Activated CD8-positive, alpha-beta T cell treated with anti-CD3 and anti-CD28 coated beads for 36 hours (primary cell): ENCODE results near the gene BICD2. TPM values are rescaled to one million over a fixed set of nuclear protein-coding genes. Genes with fewer than 3 reads are reported as not detected.

Experiments used
- ATAC-seq: fragments of 200-7000 bp; cut with Tn5 transposase; one replicate; pipeline ENCODE4 v1.10.0; 2021; ENCODE audit warnings: mild to moderate bottlenecking, moderate library complexity
- CTCF ChIA-PET: fragments of 350-600 bp; sonication (Branson Sonifier 250); formaldehyde crosslinking; loops from one replicate; lab custom pipeline; 2021; ENCODE audit warnings: antibody characterized with exemption; lab: Charles Lee
- POLR2A ChIA-PET: fragments of 350-600 bp; sonication (Branson Sonifier 250); formaldehyde crosslinking; loops from one replicate; lab custom pipeline; 2021; ENCODE audit warnings: antibody characterized with exemption; lab: Charles Lee
- DNase-seq: peaks from one replicate; pipeline ENCODE4 v3.0.0-alpha.2; 2020
- H3K27ac Mint-ChIP-seq: one replicate; pipeline ENCODE4 v1.8.0; 2021; ENCODE audit warnings: mild to moderate bottlenecking, mixed read lengths
- H3K27me3 Mint-ChIP-seq: one replicate; pipeline ENCODE4 v1.8.0; 2021; ENCODE audit warnings: mixed read lengths
- H3K36me3 Mint-ChIP-seq: one replicate; pipeline ENCODE4 v1.8.0; 2021; ENCODE audit warnings: low read depth, mixed read lengths
- H3K4me1 Mint-ChIP-seq: one replicate; pipeline ENCODE4 v1.8.0; 2021; ENCODE audit warnings: low read depth, mixed read lengths
- H3K4me3 Mint-ChIP-seq: one replicate; pipeline ENCODE4 v1.8.0; 2021; ENCODE audit warnings: mild to moderate bottlenecking, moderate library complexity, mixed read lengths
- H3K9me3 Mint-ChIP-seq: one replicate; pipeline ENCODE4 v1.8.0; 2021; ENCODE audit warnings: mixed read lengths
- CTCF ChIP-seq: fragments of 200-600 bp; IDR thresholded peaks from one replicate; pipeline ENCODE4 v1.8.0; 2022; ENCODE audit warnings: antibody characterized with exemption, mild to moderate bottlenecking
- intact Hi-C: fragments of 100-400 bp; cut with micrococcal nuclease; formaldehyde crosslinking; loops from one replicate; pipeline ENCODE4 v1.10.0; 2022
- total RNA-seq, 2 experiments: library from RNA; stranded (reverse); gene quantifications; one replicate each; pipeline ENCODE4 v1.2.3, GENCODE V29; 2021

BICD2 gene
- total RNA-seq, 2 experiments from 2014 or later: 14.2 to 16.8 TPM

GRCh38 chr9:92762196-92762595, 2.4 kb downstream of the BICD2 start:
- CTCF ChIA-PET: interaction anchor here (1.2 to 1.6 kb wide), 2 partner anchors 17 to 29 kb away, joined by 4 read pairs; no protein-coding TSS in a partner anchor
- Mint-ChIP-seq H3K9me3 (no peaks in the 10 kb centered on the region), H3K4me1 (peaks cover 54% of the 10 kb centered on the region), H3K27me3 (no peaks in the 10 kb centered on the region), H3K4me3 (peak overlapping the region; percentile 86), H3K36me3 (no peaks in the 10 kb centered on the region), H3K27ac (peak overlapping the region; percentile 9)
- no peak for TF ChIP-seq CTCF
- ATAC-seq (no peak), DNase-seq (no peak)
- intact Hi-C loops: no loop called here
- POLR2A ChIA-PET: no interaction called here

GRCh38 chr9:92761686-92762085, 2.9 kb downstream of the BICD2 start:
- no peak overlapping the region for H3K4me3 Mint-ChIP-seq
- no peaks in the 10 kb centered on the region for H3K9me3 Mint-ChIP-seq
- no peak for ATAC-seq
- CTCF ChIA-PET: interaction anchor here (1.1 to 2.0 kb wide), 3 partner anchors 29 to 45 kb away, joined by 4 to 6 read pairs (median 4); no protein-coding TSS in a partner anchor
- H3K27me3 Mint-ChIP-seq: no peaks in the 10 kb centered on the region
- intact Hi-C loops: no loop called here
- H3K27ac Mint-ChIP-seq: peak overlapping the region; percentile 31
- TF ChIP-seq CTCF: no peak
- H3K4me1 Mint-ChIP-seq: peaks cover 51% of the 10 kb centered on the region
- H3K36me3 Mint-ChIP-seq: no peaks in the 10 kb centered on the region
- DNase-seq: no peak
- POLR2A ChIA-PET: interaction anchor here (1.4 kb wide), 1 partner anchor 27 kb away, joined by 3 read pairs; no protein-coding TSS in a partner anchor

- Mint-ChIP-seq H3K27me3 (no peaks in the 10 kb centered on the region), H3K36me3 (peaks cover 2% of the 10 kb centered on the region), H3K27ac (no peak overlapping the region), H3K9me3 (peaks cover 4% of the 10 kb centered on the region), H3K4me3 (no peak overlapping the region), H3K4me1 (peaks cover 45% of the 10 kb centered on the region)
- DNase-seq (no peak), ATAC-seq (no peak)
- ChIA-PET CTCF (interaction anchor here (2.0 kb wide), 1 partner anchor 31 kb away, joined by 6 read pairs; no protein-coding TSS in a partner anchor), POLR2A (interaction anchor here (1.4 kb wide), 1 partner anchor 26 kb away, joined by 3 read pairs; no protein-coding TSS in a partner anchor)
- TF ChIP-seq CTCF: no peak
- intact Hi-C loops: no loop called here
Measured at GRCh38 chr9:92760494-92760893, 4.1 kb downstream of the BICD2 start.

GRCh38 chr9:92760070-92760469, 4.6 kb downstream of the BICD2 start:
- Mint-ChIP-seq H3K9me3 (peaks cover 6% of the 10 kb centered on the region), H3K27me3 (no peaks in the 10 kb centered on the region), H3K27ac (no peak overlapping the region), H3K4me1 (peaks cover 48% of the 10 kb centered on the region), H3K4me3 (no peak overlapping the region), H3K36me3 (peaks cover 7% of the 10 kb centered on the region)
- DNase-seq (no peak), ATAC-seq (no peak)
- intact Hi-C loops: no loop called here
- TF ChIP-seq CTCF: no peak
- CTCF ChIA-PET: interaction anchor here (2.0 kb wide), 1 partner anchor 31 kb away, joined by 6 read pairs; no protein-coding TSS in a partner anchor
- POLR2A ChIA-PET: interaction anchor here (1.4 kb wide), 1 partner anchor 26 kb away, joined by 3 read pairs; no protein-coding TSS in a partner anchor

- intact Hi-C loops: no loop called here
- H3K27me3 Mint-ChIP-seq: no peaks in the 10 kb centered on the region
- H3K9me3 Mint-ChIP-seq: peaks cover 9% of the 10 kb centered on the region
- CTCF ChIA-PET: interaction anchor here (2.0 kb wide), 1 partner anchor 30 kb away, joined by 6 read pairs; no protein-coding TSS in a partner anchor
- H3K36me3 Mint-ChIP-seq: peaks cover 10% of the 10 kb centered on the region
- H3K4me1 Mint-ChIP-seq: peaks cover 51% of the 10 kb centered on the region
- no peak for DNase-seq
- H3K4me3 Mint-ChIP-seq: no peak overlapping the region
- POLR2A ChIA-PET: no interaction called here
- TF ChIP-seq CTCF: no peak
- no peak for ATAC-seq
- H3K27ac Mint-ChIP-seq: peak overlapping the region; percentile 25
Measured at GRCh38 chr9:92759446-92759845, 5.2 kb downstream of the BICD2 start.
